Activated CD4-positive, alpha-beta T cell treated with anti-CD3 and anti-CD28 coated beads for 4 hours (primary cell): ENCODE measurements around the gene EPS8L3.
"Not testable (repeated sequence)": the region's sequence is repeated elsewhere in the genome, so short reads cannot be mapped to it uniquely, and the experiment has no call there.

Experiments
- DNase-seq, 2 donors: peaks; one replicate each; pipeline ENCODE4 v3.0.0-alpha.2; 2020

EPS8L3 gene

DNA sequence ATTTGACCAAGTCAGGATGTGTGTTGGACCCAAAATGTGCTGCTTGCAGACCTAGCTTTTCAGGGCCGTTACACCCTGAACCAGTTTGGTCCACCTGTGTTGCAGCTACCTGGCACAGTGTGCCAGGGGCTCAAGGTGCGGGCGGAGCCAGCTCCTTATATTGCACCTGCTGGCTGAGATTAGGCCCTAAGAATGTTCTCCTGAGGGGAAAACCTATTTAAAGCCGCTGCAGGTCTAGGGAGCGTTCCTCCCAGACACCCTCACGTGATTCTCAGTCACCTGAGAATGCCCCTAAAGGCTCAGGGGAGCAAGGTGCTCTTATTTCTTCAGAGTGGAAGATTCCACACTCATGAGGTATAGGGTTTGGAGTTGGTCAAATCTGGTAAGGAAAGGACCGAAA, 34.9 kb downstream of the EPS8L3 start:
- no peak for DNase-seq

GRCh38 chr1:109726728-109727373, 36.9 kb downstream of the EPS8L3 start:
- DNase-seq: no peak

- no peak for DNase-seq
Measured at GRCh38 chr1:109726007-109726406, 37.7 kb downstream of the EPS8L3 start.

DNA sequence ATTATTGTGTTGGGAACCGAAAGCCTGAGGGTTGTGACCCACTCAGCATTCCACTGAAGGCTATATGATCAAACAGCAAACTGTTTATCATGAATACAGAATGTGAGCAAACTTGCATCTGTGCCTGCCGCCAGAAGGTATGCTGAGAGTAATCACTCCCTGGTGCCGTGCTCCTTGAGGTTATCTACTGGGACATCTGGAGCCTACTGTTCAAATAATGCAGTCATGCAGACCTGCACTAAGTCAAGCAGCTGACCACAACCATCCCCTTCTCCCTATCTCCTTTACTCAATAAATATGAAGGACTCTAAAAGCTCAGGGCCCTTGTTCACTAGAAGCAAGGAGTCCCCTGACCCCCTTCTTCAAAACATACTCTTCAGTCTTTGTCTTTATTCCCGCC, 38.2 kb downstream of the EPS8L3 start:
- DNase-seq: no peak

DNA sequence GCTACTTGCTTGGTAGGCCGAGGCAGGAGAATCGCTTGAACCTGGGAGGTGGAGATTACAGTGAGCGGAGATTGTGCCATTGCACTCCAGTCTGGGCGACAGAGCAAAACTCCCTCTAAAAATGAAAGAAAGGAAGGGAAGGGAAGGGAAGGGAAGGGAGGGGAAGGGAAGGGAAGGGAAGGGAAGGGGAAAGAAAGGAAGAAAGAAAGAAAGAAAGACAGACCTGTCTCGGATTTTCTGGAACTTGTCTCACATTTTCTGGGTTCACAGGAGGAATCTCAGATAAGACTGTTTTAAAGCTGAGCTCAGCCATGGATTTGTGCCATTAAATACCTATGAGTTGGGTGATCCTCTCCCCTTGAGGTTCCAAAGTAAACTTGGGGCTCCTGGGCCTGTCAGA, 38.8 kb downstream of the EPS8L3 start:
- DNase-seq: no peak

DNA sequence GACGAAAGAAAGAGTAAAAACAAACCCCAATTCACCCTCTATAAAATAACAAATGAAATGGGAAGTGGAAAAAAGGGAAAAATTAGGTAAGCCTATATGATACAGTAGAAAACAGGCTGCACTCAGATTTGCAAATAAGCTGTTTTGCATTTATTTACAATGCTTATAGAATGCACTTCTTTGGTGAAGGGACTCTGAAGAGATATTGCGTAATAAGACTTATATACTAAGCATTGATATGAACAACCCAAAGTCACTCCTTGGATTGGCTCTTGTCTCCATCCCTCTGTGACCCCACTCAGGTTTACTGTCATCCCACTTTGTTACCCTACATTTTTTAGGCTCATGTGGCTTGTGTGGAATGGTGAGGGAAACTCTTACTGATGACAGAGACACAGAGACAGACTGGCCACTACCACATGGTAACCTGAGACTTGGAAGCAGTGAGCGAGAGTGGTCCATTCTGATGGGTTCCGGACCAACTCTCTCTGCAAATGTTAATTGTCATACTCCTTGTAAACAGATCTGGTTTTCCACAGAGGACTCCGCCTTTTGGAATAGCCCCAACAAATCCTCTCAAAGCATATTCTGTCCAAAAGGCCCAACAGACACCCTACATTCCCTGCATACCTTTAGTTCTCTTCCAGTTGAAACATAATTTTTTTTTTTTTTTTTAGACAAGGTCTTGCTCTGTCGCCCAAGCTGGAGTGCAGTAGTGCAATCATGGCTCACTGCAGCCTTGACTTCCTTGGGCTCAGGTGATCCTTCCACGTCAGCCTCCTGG, 40.6 kb downstream of the EPS8L3 start:
- DNase-seq: no peak

GRCh38 chr1:109721971-109722370, 41.8 kb downstream of the EPS8L3 start:
- no peak for DNase-seq

DNA sequence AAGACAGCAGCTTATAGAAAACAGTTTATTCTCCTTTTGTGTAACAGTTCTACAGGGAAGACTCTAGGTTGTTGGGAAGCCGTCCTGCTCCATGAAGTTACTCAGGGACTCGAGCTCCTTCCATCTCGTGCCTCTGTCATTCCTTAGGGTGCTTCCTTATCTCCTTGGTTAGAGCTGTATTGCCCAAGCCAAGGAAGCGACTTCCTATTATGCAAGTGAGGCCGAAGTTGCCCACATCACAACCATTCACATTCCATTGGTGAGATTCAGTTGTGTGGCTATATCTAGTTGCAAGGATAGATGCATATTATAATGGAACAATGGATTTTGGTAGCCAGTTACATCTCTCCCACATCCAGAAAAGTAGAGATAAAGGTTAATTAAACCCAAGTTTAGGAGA, 42.7 kb downstream of the EPS8L3 start:
- no peak for DNase-seq

DNA sequence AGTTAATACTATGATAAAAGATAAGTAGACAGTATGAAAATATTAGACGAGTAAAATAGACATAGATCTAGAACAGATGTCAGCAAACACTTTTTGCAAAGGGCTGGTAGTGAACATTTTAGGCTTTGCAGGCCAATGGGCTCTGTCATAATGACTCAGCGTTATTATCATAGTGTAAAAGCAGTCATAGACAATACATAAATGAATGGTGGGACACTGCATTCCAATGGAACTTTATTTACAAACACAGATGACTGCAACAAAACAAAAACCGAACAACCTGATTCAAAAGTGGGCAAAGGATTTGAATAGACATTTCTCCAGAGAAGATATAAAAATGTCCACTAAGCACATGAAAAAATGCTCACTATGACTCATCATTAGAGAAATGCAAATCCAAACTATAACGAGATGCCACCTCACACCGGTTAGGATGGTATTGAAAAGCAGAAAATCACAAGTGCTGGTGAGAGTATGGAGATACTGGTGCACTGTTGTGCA, 44.3 kb downstream of the EPS8L3 start:
- DNase-seq: no peak

DNA sequence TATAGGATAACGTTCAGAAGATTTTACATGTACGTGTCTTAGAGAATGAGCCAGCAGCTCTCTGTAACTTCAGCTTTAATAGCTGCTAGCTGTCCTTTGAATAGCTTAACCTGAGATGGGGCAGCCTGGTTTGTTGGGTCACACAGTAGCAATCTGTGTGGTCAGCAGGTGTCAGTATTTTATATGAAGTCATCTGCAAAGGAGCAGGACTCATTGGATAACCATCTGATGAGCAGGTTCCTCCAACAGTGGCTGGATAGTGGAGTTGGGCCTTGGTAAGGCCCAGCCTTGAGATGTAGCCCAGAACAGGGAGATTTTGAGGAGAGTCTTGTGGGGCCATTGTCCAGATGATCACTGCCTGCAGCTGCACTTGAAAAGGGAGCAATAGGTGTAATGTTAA, 45.2 kb downstream of the EPS8L3 start:
- DNase-seq: no peak

GRCh38 chr1:109717729-109718128, 46.0 kb downstream of the EPS8L3 start:
- DNase-seq: no peak

DNA sequence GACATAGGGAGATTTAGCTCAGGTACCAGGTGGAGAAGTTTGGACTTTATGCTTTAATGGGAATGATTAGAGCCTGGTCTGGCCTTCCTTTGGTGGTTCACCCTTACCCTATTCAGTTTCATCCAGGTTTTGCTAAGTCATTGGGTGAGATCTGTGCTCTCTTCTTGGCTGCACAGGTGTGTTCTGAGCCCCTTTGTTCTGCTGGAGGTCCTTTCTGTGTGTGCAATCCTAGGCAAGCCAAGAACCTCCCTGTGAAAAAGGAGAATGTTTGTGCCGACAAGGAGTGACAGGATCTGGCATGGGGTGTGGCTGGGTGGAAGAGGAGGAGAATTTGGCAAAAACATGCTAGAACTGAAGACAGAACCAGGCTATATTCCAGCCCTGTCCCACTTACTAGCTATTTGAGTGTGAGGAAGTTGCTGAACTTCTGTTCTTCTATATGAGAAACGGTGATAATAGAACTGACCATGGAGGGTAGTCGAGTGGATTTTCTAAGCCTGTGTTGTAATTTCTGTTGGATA, 47.1 kb downstream of the EPS8L3 start:
- no peak for DNase-seq

DNA sequence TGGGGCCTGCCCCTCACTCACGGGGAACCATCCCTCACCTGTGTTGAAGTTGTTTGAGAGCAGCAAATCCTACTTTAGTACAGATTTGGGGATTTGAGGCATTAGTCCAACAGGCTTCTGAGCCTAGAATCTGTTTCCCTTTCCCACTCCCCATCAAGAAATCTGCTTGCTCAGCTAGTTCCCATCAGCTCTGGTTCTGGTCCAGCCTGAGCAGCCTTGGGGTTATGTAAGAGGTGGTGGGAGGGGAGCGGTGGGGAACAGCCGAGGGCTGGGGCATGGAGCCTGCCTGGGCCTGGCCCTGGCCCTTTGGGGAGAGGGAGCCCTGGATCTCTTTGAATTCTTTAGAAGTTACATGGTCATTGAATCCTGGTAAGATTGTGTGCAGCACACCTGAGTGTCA, 47.6 kb downstream of the EPS8L3 start:
- no peak for DNase-seq

DNA sequence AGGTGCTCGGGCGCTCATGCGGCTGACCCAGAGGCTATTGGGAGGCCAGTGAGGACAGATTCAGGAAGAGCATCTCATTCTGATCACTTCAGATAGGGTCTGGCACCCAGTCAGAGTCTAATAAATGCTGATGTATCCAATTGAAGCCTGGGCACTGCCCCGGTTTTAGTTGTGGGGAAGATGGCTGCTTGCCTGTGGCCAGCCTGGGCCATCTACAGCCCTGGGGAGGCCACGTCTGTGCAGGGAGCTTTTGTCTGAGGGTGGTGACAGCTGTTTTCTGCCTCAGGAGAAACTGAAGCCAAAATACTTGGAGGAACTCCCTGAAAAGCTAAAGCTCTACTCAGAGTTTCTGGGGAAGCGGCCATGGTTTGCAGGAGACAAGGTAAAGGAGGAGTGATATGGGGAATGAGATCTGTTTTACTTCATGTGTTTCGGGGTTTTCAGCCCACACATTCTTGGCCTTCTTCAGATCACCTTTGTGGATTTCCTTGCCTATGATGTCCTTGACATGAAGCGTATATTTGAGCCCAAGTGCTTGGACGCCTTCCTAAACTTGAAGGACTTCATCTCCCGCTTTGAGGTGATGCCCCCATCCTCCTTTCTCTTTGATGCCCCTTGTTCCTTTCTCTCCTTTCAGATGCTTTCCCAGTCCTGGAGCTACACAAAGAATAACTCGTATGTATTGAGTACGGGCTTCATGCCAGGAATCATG, 48.9 kb downstream of the EPS8L3 start:
- no peak for DNase-seq

DNA sequence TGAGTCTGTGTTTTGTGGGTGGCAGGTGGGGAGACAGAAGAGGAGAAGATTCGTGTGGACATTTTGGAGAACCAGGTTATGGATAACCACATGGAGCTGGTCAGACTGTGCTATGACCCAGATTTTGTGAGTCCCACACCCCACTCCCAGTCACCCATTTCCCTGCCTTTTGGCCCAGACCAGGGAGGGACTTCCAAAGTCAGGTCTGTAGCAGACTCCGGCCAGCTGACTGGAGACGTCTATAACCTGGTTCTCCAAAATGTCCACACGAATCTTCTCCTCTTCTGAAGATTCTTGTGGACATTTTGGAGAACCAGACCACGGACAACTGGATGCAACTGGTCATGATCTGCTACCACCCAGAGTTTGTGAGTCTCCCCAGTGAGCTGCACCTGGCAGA, 50.1 kb downstream of the EPS8L3 start:
- no peak for DNase-seq

GRCh38 chr1:109712321-109712864, 51.3 kb downstream of the EPS8L3 start:
- DNase-seq: no peak

DNA sequence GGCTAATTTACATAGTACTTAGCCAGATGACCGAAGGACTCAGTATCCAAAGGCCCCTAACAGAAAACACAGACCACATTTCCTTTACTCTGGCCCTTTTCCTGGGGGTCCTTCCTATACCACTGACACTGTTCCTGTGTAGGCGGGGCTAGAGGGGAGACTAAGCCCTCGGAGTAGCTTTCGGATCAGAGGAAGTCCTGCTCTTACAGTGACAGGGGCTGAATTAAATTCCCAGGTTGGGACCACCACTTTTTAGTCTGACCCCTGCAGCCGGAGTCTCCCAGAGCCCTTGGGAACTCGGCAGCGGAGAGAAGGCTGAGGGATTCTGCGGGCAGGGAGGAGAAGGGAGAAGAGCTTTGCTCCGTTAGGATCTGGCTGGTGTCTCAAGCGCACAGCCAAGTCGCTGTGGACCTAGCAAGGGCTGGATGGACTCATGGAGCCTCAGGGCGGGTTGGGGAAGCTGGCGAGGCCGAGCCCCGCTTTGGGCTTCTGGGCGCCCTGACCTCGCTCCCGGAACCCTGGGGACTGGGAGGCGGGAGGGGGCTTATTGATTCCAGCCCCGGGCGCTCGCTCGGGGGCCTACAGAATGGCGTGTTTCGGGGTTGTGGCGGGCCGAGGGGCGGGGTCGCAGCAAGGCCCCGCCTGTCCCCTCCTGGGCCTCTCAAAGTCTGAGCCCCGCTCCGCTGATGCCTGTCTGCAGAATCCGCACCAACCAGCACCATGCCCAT, 52.0 kb downstream of the EPS8L3 start, which contains the start of gene GSTM5:
Gene GSTM5 (plus strand): TSS at position 659 of the 728 bp plus-strand sequence. CDS start 62 bp downstream, at position 721.
- not testable (repeated sequence) for DNase-seq

DNA sequence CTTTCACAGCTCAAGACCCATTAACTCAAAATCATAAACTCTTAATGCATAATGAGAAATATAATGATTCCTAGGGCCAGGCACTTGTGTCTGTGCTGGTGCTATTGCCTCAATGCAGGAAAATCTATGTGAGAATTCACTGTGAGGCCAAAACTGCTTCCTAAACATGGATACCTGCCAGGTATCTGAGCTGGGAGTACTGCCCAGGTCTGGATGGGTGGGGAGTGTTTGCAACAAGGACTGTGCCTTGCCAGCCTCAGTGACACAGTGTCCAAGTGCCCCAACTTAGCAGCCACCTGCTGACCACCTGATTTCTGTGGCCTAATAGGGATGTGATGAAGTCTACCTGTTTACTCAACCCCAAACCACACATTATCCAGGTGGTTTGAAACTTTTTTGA, 53.9 kb downstream of the EPS8L3 start:
- DNase-seq: not testable (repeated sequence)

DNA sequence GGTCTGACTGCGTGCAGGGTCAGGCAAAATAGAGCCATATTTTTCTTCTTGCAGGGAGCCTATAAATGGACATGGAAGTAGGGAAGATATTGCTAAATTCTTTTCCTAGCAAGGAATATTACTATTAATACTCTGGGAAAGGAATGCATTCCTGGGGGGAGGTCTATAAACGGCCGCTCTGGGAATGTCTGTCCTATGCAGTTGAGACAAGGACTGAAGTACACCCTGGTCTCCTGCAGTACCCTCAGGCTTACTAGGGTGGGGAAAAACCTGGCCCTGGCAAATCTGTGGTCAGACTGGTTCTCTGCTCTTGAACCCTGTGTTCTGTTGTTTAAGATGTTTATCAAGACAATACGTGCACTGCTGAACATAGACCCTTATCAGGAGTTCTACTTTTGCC, 54.8 kb downstream of the EPS8L3 start:
- DNase-seq: not testable (repeated sequence)

DNA sequence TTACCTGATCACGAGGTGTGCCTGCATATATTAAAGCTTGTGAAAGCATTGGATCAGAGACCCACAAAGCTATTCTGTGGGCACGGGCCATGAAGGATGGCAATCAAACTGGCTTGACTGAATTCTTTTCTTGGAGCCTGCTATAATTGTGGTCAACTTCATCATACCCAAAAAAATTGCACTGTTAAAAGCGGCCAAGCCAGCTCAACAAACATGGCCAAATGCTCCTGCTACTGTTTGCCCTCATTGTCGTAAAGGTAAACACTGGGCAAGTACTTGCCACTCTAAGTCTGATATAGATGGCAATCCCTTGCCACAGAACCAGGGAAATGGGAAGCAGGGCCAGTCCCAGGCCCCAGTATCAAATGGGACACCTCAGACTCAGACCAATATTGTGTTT, 58.3 kb downstream of the EPS8L3 start:
- no peak for DNase-seq

DNA sequence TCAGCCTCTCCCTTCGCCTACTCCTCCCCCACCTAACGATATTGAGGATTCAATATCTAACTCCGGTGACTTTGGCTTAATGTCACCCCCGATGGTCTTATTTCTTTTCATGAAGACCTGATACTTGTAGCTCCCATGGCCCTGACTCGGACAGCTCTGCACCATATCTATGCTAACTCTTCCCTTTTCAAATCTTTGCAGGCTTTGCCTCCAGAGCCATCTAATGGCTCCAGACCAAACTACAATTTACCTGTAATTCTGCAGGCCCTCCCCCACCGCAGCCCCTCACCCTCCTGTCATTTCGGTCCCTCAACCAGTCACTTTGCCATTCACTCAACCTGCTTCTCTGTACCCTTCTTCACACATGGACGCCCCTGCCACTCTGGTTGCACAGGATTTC, 59.5 kb downstream of the EPS8L3 start:
- no peak for DNase-seq

DNA sequence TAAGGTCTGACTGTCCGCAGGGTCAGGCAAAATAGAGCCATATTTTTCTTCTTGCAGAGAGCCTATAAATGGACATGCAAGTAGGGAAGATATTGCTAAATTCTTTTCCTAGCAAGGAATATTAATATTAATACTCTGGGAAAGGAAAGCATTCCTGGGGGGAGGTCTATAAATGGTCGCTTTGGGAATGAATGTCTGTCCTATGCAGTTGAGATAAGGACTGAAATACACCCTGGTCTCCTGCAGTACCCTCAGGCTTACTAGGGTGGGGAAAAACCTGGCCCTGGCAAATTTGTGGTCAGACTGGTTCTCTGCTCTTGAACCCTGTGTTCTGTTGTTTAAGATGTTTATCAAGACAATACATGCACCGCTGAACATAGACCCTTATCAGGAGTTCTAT, 60.8 kb downstream of the EPS8L3 start:
- DNase-seq: not testable (repeated sequence)
